HG03521 (cell line): Measurements from ENCODE around the gene MAVS.

Experiments used
- ATAC-seq: cut with Tn5 transposase; IDR thresholded peaks from one replicate; pipeline ENCODE4 v1.9.1; 2021; ENCODE audit warnings: mild to moderate bottlenecking, moderate library complexity; ENCODE audit not compliant: unreplicated experiment

Gene MAVS

GRCh38 chr20:3906744-3907721 lies 60.4 kb downstream of the MAVS start:
- peak; percentile 68 for ATAC-seq

- no peak for ATAC-seq
Measured at GRCh38 chr20:3908667-3909066, 62.0 kb downstream of the MAVS start.

GRCh38 chr20:3909952-3910366 lies 63.3 kb downstream of the MAVS start:
- no peak for ATAC-seq

GRCh38 chr20:3910853-3911252 lies 64.2 kb downstream of the MAVS start:
- ATAC-seq: no peak

- no peak for ATAC-seq
Measured at GRCh38 chr20:3911956-3912355, 65.3 kb downstream of the MAVS start.

- ATAC-seq: no peak
Measured at GRCh38 chr20:3914446-3914845, 67.8 kb downstream of the MAVS start.

GRCh38 chr20:3915691-3916090 lies 69.1 kb downstream of the MAVS start:
- ATAC-seq: no peak

- no peak for ATAC-seq
Measured at GRCh38 chr20:3916364-3916763, 69.7 kb downstream of the MAVS start.

- ATAC-seq: no peak
Measured at GRCh38 chr20:3919352-3919751, 72.7 kb downstream of the MAVS start.

- ATAC-seq: no peak
Measured at GRCh38 chr20:3922223-3922982, 75.8 kb downstream of the MAVS start.

GRCh38 chr20:3922983-3923339 lies 76.3 kb downstream of the MAVS start:
- ATAC-seq: no peak

- no peak for ATAC-seq
Measured at GRCh38 chr20:3923818-3924217, 77.2 kb downstream of the MAVS start.

GRCh38 chr20:3924304-3925112 lies 77.9 kb downstream of the MAVS start:
- ATAC-seq: no peak

GRCh38 chr20:3925113-3925695 lies 78.6 kb downstream of the MAVS start:
- ATAC-seq: no peak
